Uterus (tissue), 2 donors: ENCODE results near the gene HDLBP.

Experiments
- CTCF ChIP-seq, 4 experiments: fragments of 200-600 bp in 2 of 4; fragments of 450-650 bp in 2 of 4; sonication (generic) in 2 of 4; IDR thresholded peaks; one replicate each; pipeline ENCODE4 v1.5.1; 2016 to 2019; ENCODE audit warnings: antibody characterized with exemption in 4 of 4, mild to moderate bottlenecking in 2 of 4, moderate library complexity in 1 of 4
- POLR2A ChIP-seq, 2 donors: fragments of 450-650 bp; IDR thresholded peaks; one replicate each; pipeline ENCODE4 v1.6.1; 2016; ENCODE audit warnings: antibody characterized with exemption in 2 of 2, mild to moderate bottlenecking in 1 of 2, moderate library complexity in 1 of 2

- TF ChIP-seq CTCF (IDR thresholded peaks at IDR 0.05) (no peak), POLR2A (IDR thresholded peaks at IDR 0.05) (no peak)
Measured at GRCh38 chr2:241289053-241289452, 26.4 kb downstream of the HDLBP start.
